GM12874 (cell line): ENCODE measurements around the gene STRADA.

ENCODE experiments used
- TF ChIP-seq, protein P1 (sequence below): IDR thresholded peaks from 2 replicates; pipeline ENCODE4 v1.5.1; 2011; ENCODE audit warnings: low read depth, mild to moderate bottlenecking, control low read depth, low read length, moderate library complexity; ENCODE audit not compliant: insufficient read depth

The STRADA gene

DNA sequence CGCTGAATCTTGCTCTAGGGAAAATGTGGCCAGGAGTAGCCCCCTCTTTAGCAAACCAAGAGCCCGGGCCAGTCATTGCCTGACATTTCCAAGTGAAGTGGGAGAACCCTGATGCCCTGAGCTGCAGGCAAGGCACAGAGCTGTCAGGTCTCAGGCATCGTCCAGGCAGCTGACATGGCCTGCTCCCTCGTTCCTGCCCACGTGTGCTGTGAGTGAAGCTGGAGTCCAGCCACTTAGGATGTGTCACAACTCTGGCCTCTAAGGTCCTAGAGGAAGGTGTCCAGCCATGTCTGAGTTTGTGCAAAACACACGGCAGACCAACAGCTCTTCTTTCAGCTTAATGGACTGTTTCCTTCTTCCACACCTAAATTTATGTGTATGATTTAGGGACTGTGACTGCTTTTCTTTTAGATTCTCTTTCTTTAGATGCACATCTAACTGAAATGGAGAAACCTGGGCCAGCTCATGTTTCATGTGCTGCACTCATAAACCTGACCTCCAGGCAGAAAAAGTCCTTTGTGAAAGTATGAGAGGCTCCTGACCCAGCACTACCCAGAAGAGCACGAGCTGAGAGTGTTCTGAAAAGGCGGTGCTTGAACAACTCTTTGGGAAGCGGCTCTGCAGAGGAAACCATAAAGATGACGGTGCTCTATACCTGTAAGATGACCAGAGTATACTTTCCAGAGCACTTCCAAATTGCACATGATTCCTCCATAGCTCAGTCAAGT is 26.9 kb downstream of the STRADA start:
- TF ChIP-seq, protein P1, sequence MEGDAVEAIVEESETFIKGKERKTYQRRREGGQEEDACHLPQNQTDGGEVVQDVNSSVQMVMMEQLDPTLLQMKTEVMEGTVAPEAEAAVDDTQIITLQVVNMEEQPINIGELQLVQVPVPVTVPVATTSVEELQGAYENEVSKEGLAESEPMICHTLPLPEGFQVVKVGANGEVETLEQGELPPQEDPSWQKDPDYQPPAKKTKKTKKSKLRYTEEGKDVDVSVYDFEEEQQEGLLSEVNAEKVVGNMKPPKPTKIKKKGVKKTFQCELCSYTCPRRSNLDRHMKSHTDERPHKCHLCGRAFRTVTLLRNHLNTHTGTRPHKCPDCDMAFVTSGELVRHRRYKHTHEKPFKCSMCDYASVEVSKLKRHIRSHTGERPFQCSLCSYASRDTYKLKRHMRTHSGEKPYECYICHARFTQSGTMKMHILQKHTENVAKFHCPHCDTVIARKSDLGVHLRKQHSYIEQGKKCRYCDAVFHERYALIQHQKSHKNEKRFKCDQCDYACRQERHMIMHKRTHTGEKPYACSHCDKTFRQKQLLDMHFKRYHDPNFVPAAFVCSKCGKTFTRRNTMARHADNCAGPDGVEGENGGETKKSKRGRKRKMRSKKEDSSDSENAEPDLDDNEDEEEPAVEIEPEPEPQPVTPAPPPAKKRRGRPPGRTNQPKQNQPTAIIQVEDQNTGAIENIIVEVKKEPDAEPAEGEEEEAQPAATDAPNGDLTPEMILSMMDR, result no peak

DNA sequence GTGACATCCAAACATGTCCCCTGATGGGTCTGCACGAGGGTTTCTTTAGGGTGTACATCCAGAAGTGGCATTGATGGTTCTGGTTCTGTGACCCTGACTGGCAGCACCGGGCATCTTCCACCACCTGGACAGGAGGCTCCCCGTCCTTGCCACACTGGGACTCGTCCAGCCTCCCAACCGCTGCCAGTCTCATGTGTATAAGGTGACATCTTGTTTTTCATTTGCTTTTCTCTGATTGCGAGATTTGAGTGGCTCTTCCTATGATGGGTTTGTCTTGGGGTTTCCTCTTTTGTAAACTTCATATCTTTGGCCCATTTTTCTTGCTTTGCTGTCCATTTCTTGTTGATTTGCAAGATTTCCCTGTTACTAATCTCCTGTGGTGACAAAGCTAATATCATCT is 32.5 kb downstream of the STRADA start:
- TF ChIP-seq, protein P1, result no peak

DNA sequence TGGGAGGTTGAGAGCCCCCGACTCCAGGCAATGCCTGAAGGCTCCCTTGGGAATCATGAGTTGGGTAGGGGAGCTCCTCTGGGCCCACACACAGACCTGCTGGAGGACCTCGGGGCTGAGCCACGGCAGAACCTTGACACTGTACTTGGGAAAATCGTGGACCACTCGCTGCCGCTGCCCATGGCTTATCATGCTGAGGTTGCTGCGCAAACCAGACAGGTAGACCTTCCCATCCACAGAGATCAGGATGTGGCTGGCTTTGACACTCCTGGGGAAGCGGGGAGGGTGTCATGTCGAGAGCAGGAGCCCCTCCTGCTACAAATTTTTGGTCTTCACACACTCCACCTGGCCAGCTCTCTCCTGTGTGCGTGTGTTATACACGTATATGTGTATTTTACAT is 34.4 kb downstream of the STRADA start:
- TF ChIP-seq, protein P1, result no peak

DNA sequence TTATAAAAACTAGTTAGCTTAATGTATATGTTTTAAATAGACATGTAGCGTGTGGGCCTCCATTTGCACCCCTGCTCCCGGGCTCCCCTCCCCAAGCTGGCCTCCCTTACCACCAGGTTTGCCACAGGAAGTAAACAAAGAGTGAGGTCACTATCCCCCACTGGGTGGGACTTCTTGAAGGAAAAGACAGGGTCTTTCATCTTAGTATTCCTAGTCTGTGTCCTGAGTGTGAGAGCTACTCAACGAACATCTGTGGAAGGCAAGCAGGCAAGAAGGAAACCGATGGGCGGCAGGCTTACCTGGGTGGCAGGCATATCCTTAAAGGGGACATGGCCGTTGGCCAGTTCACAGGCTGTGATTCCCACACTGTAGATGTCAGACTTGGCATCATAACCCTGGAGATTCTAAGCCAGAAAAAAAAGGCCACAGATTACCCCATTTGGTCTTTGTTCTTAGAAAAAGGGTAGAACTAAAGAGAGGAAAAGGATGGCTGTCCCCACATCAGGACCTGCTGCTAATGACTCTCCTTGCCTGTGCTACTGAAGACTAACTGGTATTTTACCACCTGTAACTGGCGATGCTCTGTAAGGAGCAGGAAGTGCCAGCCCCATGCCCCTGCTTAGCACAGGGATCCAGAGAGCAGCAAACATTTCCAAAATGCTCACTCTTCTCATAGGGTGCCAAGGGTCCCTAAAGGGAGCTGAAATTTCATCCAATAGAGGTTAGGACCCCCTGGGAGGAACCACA is 35.1 kb downstream of the STRADA start:
- TF ChIP-seq, protein P1, result no peak

DNA sequence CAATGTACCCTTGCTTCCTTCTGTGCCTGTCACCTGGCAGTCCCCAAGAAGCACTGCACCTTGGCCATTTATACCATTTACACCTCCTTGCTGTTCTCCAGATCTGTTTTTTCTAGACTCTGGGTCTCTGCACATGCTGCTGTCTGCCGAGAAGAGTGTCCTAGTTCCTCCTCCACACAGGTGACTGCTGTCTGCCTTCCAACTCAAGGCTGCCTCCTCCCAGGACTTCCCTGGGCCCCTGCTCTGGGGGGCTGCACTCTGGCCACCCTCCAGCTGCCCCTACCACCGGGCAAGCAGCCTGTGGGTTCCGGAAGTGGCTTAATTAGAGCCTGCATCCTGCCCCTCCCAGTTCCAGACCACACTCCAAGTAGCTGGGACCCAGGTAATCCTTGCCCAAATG is 35.9 kb downstream of the STRADA start:
- TF ChIP-seq, protein P1, result no peak

DNA sequence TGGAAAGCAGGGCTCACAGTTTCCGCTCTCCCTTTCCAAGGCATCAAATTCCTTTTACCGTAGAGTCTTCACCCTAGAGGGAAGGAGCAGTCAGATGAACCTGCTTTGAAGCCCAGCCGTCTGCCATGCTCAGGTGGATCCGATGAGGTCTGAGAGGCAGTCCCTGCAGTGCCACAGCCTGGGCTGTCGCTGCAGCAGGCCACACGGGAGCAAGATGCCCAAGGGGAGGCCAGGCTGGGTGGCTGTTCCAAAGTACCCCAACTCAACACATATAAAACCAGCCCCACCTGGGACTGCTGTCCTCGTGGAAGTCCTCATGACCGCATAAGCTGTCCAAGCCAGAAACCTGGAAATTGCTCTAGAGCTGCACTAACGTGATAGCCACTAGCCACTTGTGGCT is 36.8 kb downstream of the STRADA start:
- TF ChIP-seq, protein P1, result no peak

DNA sequence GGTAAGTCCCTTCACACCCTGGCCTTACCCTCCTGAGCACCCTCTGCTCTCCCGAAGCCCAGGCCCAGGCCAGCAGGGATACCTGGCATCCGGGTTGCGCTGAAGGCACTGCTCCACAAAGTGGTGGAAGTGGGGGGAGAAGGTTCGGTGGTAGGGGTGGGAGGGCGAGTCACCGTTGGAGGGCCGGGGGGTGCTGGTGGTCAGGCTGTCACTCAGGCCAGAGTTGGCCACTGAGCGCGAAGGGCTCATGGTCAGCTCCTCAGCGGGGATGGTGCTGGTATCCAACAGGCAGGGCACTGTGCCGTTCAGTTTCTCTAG is 37.4 kb downstream of the STRADA start:
- TF ChIP-seq, protein P1, result no peak
